Activated naive CD4-positive, alpha-beta T cell treated with Interleukin-2 at 50 U/mL for 16 hours (primary cell): ENCODE results near the gene GAPDHS.

Source experiments
- DNase-seq: peaks from one replicate; pipeline ENCODE4 v3.0.0-alpha.2; 2020

GAPDHS gene

GRCh38 chr19:35511337-35511736, 21.9 kb upstream of the GAPDHS start:
- no peak for DNase-seq

DNA sequence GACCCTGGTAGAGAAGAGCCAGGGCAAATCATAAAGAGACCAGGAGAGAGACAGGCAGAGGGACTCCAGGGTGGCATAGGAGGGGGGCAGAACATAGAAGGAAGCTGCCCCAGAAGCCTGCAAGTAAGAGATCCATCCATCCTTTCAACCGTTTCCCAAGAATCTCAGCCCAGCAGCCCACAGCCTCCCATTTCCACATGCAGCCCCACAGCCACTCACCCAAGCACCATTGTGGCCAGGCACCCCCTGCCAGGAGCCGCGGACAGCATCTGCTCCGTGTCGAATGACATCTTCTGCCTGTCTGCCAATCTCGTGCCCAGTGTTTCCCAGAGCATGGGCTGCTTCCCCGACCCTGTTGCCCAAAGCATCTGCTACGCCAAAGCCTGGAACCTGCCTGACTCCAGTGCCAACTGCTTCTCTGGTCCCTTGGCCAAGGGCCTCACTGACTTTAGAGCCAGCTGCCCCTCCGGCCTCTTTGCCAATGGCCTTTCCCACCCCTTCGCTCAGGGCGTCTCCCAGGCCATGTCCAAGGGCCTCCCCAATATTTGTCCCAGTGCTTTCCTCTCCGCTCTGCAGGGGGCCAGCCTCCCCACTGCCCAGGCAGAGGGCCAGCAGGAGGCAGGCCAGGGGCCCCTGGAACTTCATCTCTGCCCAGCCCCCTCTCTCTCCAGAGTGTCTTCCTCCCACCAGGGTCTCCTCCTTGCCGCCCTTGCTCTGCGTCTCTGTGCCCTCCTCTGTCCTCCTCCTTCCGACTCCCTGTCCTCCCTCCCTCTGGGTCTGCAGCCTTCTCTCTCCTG, 20.2 kb upstream of the GAPDHS start:
- no peak for DNase-seq

DNA sequence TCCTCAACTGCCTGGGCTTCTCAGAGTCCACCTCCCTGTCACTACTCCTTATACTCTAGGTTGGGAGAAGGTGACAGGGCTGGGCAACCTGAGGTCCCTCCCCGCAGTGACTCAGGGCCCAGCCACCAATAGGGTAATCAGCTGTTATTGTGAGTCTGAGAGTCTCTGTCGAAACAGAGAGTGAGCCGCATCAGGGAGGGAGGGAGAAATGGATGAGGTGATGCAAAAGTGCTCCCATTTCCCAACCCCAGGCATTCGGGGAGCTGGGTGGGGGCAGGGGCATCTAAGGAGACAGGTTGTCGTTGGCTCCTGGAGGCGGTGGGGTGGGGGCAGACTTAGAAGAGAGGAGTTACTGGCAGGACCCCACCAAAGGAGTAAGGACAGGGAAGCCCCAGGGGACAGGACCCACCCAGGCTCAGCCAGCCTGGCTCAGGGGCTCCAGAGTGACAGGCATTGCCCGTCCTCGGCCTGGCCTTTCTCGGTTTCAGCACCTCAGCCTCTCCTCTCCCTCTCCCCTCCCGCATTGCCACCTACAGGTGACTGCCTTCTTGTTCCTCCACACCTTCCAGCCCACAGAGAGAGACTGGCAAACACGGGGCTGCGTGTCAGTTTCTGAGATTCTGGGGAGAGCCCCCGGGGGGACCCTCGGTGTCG, 19.5 kb upstream of the GAPDHS start, which contains the start of gene DMKN:
Gene DMKN (minus strand): TSS at position 22 of the 654 bp plus-strand sequence. CDS start 174 bp downstream, outside the sequence.
- DNase-seq: no peak

- no peak for DNase-seq
Observed at GRCh38 chr19:35514282-35514809, 18.9 kb upstream of the GAPDHS start.

DNA sequence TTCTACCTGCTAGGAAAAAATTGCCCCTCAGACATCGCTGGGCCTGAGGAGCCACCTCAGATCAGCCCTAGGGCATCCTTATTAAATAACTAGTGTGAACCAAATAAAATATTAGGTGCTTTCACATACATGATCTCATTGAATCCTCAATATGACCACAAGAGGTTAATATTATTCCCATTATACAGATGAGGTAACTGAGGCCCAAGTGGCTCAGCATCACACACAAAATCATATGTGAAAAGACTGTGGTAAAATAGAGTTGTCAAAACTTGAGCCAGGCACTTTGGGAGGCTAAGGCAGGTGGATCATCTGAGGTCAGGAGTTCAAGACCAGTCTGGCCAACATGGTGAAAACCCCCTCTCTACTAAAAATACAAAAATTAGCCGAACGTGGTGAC, 16.9 kb upstream of the GAPDHS start:
- DNase-seq: no peak

DNA sequence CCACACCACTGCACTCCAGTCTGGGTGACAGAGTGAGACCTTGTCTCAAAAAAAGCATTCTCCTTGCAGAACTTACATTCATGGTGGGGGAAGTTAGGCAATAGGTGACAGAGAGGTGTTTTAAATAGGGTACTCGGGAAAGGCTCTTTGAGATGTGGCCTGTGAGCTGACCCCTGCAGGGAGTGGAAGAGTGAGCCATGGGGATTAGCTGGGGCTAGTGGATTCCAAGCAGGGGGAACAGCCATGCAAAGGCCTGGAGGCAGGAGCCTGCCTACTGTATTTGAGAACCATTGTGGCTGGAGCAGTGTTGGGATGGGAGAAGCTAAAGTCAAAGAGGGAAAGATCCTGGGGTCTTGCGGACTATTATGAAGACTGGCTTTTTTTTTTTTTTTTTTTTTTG, 15.9 kb upstream of the GAPDHS start:
- DNase-seq: no peak

DNA sequence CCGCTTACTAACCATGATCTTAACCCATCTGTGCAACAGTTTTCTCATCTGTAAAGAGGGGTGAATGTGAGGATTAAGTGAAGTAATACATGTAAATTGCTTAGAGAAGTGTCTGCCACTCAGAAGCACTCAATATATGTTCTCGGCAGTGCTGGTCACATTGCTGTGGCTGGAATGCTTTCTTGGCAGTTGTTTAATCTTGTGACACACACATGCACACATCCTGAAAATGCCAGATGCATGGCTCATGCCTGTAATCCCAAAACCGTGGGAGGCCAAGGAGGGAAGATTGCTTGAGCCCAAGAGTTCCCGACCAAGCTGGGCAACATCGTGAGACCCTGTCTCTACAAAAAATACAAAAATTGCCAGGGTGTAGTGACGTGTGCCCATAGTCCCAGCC, 14.9 kb upstream of the GAPDHS start:
- no peak for DNase-seq

- no peak for DNase-seq
Observed at GRCh38 chr19:35519291-35519690, 14.0 kb upstream of the GAPDHS start.

GRCh38 chr19:35521124-35521743, 12.0 kb upstream of the GAPDHS start:
- DNase-seq: no peak

GRCh38 chr19:35522745-35523327, 10.4 kb upstream of the GAPDHS start:
- no peak for DNase-seq

DNA sequence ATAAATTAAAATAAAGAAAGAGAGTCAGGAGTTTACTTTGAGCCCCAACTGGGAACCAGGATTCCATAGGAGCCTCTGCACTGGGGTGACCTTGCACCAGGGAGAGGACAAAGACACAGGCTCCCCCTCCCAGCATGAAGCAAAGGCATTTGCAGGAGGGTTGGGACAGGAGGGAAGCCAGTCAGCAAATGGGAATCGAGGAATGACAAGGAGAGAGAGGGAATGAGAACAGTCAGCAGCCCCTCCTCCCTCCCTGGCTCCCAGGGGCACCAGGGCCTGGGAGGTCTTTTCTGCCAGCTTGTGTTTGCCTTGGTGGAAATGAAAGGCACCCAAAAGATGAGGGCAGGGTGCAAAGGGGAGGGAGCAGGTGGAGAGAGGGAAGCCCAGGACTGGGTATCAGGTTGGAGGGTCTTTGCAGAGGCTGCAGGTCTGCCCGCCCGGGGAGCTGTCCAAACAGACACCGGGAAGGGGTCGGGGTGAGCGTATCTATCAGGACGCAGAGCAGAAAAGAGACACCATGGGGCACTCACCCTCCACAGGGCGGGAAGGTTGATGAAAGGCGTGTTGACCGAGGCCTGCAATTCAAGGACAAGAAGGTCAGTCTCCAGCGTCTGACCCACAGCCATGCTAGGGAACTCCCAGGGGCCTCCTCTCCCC, 8.9 kb upstream of the GAPDHS start:
- no peak for DNase-seq

DNA sequence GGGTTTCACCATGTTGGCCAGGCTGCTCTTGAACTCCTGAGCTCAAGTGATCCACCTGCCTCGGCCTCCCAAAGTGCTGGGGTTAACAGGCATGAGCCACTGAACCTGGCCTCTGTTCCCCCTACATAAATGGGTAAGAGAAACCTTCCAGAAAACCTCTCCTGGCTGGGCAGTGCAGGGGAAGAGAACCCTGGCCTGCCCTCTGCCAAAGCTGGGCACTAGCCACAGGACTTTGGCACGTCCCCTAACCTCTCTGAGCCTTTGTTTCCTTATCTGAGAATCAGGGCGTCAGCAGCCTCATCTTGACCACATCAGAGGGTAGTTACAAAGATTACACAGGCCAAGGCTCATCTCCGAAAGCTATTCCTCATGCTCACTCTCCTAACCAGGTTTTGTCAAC, 7.4 kb upstream of the GAPDHS start:
- DNase-seq: no peak

DNA sequence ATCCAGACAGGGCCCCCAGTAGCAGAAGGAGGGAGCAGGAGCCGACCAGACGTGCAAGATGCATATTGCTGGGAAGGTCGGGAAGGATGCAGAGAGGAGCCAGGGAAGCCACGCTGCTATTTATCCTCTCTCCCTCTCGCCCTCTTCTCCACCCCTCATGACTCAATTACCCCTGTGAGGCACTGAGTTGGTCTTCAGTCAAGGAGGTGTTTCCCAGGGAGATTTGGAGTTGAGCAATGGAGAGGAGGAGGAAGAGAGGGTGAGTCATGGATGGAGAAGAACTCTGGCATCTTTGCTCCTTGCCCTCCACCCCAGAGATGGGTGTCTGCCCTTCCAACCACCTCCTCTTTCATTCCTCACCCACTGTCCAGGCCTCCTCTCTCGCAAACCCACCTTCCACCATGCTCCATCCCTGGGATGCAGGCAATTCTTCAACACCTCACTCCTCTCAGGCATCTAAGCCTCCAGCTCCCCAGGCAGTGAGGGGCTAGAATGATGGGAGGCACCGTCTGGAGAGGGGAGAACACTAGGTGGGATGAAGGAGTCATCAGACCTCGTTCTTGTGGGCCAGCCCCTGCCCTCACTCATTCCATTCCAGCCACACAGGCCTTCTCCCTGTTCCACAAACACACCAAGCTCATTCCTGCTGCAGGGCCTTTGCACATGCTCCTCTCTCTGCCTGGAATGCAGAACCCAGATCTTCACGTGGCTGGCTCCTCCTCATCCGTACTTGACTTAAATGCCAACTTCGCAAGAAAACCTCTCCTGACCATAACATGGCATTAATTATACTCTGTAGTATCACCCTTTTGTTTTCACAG, 4.8 kb upstream of the GAPDHS start, which contains the start of gene SBSN:
Gene SBSN (minus strand): TSS at position 94 of the 821 bp plus-strand sequence. CDS start 30 bp downstream, at position 64.
- no peak for DNase-seq

GRCh38 chr19:35529241-35530218, 3.7 kb upstream of the GAPDHS start:
- no peak for DNase-seq

- no peak for DNase-seq
Observed at GRCh38 chr19:35531291-35531690, 2.0 kb upstream of the GAPDHS start.

- DNase-seq: peak; percentile 7
Observed at GRCh38 chr19:35533822-35534392, 651 bp downstream of the GAPDHS start.

DNA sequence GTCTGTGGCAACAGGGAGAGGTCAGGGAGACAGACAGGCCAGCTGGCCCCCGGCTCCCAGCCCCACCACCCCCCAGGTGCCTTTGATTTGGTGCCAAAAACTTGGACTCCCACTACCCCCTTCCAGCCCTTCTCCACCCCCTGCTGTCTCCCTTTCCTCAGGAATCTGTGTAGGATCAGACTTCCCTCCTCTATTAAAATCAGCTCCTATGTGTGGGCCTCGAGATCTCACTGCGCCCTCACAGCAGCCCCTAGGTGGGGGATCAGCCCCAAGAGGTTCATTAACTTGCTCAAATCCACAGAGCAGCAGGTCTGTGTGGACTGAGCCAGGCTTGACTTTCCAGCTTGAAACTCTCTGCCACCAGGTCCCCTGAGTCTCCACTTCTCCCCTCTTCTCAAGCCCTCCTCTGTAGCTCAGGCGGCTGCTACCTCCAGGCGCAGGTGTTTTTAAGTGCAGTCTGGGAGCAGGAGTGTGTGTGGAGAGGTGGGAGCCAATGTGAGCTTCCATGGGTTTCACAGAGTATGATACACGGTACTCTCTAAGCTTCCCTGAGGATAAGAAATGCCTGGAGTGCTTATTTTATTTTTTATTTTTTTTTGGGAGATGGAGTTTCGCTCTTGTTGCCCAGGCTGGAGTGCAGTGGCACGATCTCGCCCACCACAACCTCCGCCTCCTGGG, 1.7 kb downstream of the GAPDHS start:
- DNase-seq: no peak

- DNase-seq: no peak
Observed at GRCh38 chr19:35539314-35539713, 6.1 kb downstream of the GAPDHS start.

- DNase-seq: no peak
Observed at GRCh38 chr19:35539850-35540249, 6.6 kb downstream of the GAPDHS start.
